ENCODE results near the gene ISL2. TPM values are rescaled to one million over a fixed set of nuclear protein-coding genes. Genes with fewer than 3 reads are reported as not detected.

The ISL2 gene
- polyA plus RNA-seq, 3 donors = 0.40 to 2.3 (median 0.52) TPM

- TF ChIP-seq, protein P1, sequence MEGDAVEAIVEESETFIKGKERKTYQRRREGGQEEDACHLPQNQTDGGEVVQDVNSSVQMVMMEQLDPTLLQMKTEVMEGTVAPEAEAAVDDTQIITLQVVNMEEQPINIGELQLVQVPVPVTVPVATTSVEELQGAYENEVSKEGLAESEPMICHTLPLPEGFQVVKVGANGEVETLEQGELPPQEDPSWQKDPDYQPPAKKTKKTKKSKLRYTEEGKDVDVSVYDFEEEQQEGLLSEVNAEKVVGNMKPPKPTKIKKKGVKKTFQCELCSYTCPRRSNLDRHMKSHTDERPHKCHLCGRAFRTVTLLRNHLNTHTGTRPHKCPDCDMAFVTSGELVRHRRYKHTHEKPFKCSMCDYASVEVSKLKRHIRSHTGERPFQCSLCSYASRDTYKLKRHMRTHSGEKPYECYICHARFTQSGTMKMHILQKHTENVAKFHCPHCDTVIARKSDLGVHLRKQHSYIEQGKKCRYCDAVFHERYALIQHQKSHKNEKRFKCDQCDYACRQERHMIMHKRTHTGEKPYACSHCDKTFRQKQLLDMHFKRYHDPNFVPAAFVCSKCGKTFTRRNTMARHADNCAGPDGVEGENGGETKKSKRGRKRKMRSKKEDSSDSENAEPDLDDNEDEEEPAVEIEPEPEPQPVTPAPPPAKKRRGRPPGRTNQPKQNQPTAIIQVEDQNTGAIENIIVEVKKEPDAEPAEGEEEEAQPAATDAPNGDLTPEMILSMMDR (IDR thresholded peaks at IDR 0.05) = no peak
- Mint-ChIP-seq H3K27ac (no peak overlapping the region), H3K4me3 (no peak overlapping the region), H3K9me3 (peaks cover 0 to 18% (median 5%) of the 10 kb centered on the region in 7 donors), H3K4me1 (peaks cover 20% of the 10 kb centered on the region), H3K27me3 (ENCODE audit: low read depth in 3 of 3) (peaks cover 41 to 54% (median 41%) of the 10 kb centered on the region in 3 donors), H3K36me3 (peaks cover 32 to 47% of the 10 kb centered on the region in 2 donors)
- DNase-seq = no peak
- no peak overlapping the region for H3K27ac ChIP-seq (ENCODE audit: low read depth in 1 of 2, low read length in 2 of 2)
- H3K9ac ChIP-seq (ENCODE audit: insufficient read depth, low read length, poor library complexity, severe bottlenecking) = no peak overlapping the region
- H3K9me3 ChIP-seq (replicated peaks in 1 of 2; ENCODE audit: control insufficient read depth in 1 of 2, insufficient read depth in 1 of 2, low read length in 2 of 2) = peaks cover 0 to 14% of the 10 kb centered on the region in 2 donors
- no peaks in the 10 kb centered on the region for H3K36me3 ChIP-seq (replicated peaks in 1 of 2; ENCODE audit: control insufficient read depth in 1 of 2, insufficient read depth in 2 of 2, low read length in 2 of 2)
- H3K4me2 ChIP-seq (replicated peaks; ENCODE audit: extremely low read depth, low read length, poor library complexity, severe bottlenecking) = no peak overlapping the region
- H3K79me2 ChIP-seq (ENCODE audit: insufficient read depth, low read length) = no peaks in the 10 kb centered on the region
- H3K27me3 ChIP-seq (ENCODE audit: control insufficient read depth in 2 of 2, insufficient read depth in 2 of 2, low read length in 2 of 2) = peaks cover 38 to 57% of the 10 kb centered on the region in 2 donors
- H3K4me3 ChIP-seq (replicated peaks in 1 of 3; ENCODE audit: low read depth in 2 of 3, low read length in 3 of 3) = no peak overlapping the region
- no peak overlapping the region for H2AFZ ChIP-seq (ENCODE audit: insufficient read depth, low read depth, low read length, poor library complexity, severe bottlenecking)
- peaks cover 22 to 23% of the 10 kb centered on the region in 2 donors for H3K4me1 ChIP-seq (ENCODE audit: control insufficient read depth in 1 of 2, insufficient read depth in 2 of 2, low read length in 2 of 2)
- no CpG with 5 or more reads among the region's 1 CpG for WGBS (ENCODE audit: insufficient coverage)
- no peaks in the 10 kb centered on the region for H4K20me1 ChIP-seq (ENCODE audit: insufficient read depth, low read length)
- intact Hi-C loops (cut with micrococcal nuclease) = no loop called here
These were observed 12.9 kb downstream of the ISL2 start for GRCh38 chr15:76349301-76350070.

DNA sequence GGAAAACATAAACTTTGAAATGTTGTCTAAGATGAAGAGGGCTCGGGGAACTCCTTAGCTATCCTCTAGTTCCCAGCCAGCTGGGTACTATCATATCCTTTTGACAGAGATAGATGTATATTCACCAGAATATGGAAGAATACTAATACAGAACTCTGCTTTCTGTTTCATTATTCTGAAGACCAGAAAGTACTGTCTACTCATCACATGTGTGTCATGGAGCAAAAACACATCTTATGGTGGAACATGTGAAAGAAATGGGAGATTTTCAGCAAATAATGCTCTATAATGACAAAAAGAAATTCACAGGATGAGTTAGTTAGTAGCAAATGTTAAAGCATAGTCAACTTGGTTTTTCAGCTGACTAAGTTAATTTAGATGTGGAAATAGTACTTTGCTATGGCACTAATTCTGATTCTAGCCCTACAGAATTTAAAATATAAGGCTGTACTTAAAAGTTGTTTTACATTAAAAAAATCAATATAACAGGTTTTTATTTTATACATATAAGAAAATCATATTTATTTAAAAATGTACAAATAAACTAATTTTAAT, 16.5 kb downstream of the ISL2 start:
- no peaks in the 10 kb centered on the region for H3K4me1 ChIP-seq (ENCODE audit: control insufficient read depth in 1 of 2, insufficient read depth in 2 of 2, low read length in 2 of 2)
- Mint-ChIP-seq H3K4me3 (no peak overlapping the region), H3K27ac (no peak overlapping the region), H3K9me3 (no peaks in the 10 kb centered on the region), H3K27me3 (ENCODE audit: low read depth in 3 of 3) (peaks cover 10 to 24% (median 14%) of the 10 kb centered on the region in 3 donors), H3K4me1 (no peaks in the 10 kb centered on the region), H3K36me3 (peaks cover 26 to 36% of the 10 kb centered on the region in 2 donors)
- no peaks in the 10 kb centered on the region for H3K36me3 ChIP-seq (replicated peaks in 1 of 2; ENCODE audit: control insufficient read depth in 1 of 2, insufficient read depth in 2 of 2, low read length in 2 of 2)
- H3K79me2 ChIP-seq (ENCODE audit: insufficient read depth, low read length) = no peaks in the 10 kb centered on the region
- TF ChIP-seq, protein P1 (IDR thresholded peaks at IDR 0.05) = no peak
- no peak overlapping the region for H3K4me2 ChIP-seq (replicated peaks; ENCODE audit: extremely low read depth, low read length, poor library complexity, severe bottlenecking)
- H3K9ac ChIP-seq (ENCODE audit: insufficient read depth, low read length, poor library complexity, severe bottlenecking) = no peak overlapping the region
- intact Hi-C loops (cut with micrococcal nuclease) = no loop called here
- H3K4me3 ChIP-seq (replicated peaks in 1 of 3; ENCODE audit: low read depth in 2 of 3, low read length in 3 of 3) = no peak overlapping the region
- no peak overlapping the region for H2AFZ ChIP-seq (ENCODE audit: insufficient read depth, low read depth, low read length, poor library complexity, severe bottlenecking)
- H3K27ac ChIP-seq (ENCODE audit: low read depth in 1 of 2, low read length in 2 of 2) = no peak overlapping the region
- H4K20me1 ChIP-seq (ENCODE audit: insufficient read depth, low read length) = no peaks in the 10 kb centered on the region
- peaks cover 8 to 21% of the 10 kb centered on the region in 2 donors for H3K27me3 ChIP-seq (ENCODE audit: control insufficient read depth in 2 of 2, insufficient read depth in 2 of 2, low read length in 2 of 2)
- WGBS (ENCODE audit: insufficient coverage) = no CpG with 5 or more reads among the region's 1 CpG
- DNase-seq = no peak
- peaks cover 0 to 1% of the 10 kb centered on the region in 2 donors for H3K9me3 ChIP-seq (replicated peaks in 1 of 2; ENCODE audit: control insufficient read depth in 1 of 2, insufficient read depth in 1 of 2, low read length in 2 of 2)
